MM.1S (cell line): ENCODE measurements around the gene TTC6.

Source experiments
- DNase-seq: peaks from one replicate; pipeline ENCODE4 v3.0.0-alpha.2; 2015
- H2AFZ ChIP-seq: fragments of 300-600 bp; sonication (generic); 2 replicates; pipeline ENCODE4 v1.6.0; 2016; ENCODE audit warnings: antibody characterized with exemption, low read length
- H3F3A ChIP-seq: fragments of 300-600 bp; sonication (generic); 2 replicates; pipeline ENCODE4 v1.6.1; 2016; ENCODE audit warnings: mild to moderate bottlenecking, antibody characterized with exemption, low read length, moderate library complexity, mixed read lengths; ENCODE audit not compliant: insufficient read depth
- H3K27ac ChIP-seq: fragments of 300-600 bp; sonication (generic); 2 replicates; pipeline ENCODE4 v1.5.1; 2016; ENCODE audit warnings: mild to moderate bottlenecking, low read length
- H3K27me3 ChIP-seq: fragments of 300-600 bp; sonication (generic); replicated peaks from 2 replicates; pipeline ENCODE4 v1.6.0; 2016; ENCODE audit warnings: low read length; ENCODE audit not compliant: insufficient read depth
- H3K36me3 ChIP-seq: fragments of 300-600 bp; sonication (generic); replicated peaks from 2 replicates; pipeline ENCODE4 v1.6.1; 2016; ENCODE audit warnings: mild to moderate bottlenecking, low read length, mixed read lengths; ENCODE audit not compliant: insufficient read depth
- H3K4me1 ChIP-seq: fragments of 300-600 bp; sonication (generic); 2 replicates; pipeline ENCODE4 v1.6.1; 2016; ENCODE audit warnings: low read length, mixed read lengths
- H3K4me2 ChIP-seq: fragments of 300-600 bp; sonication (generic); 2 replicates; pipeline ENCODE4 v1.6.0; 2016; ENCODE audit warnings: low read depth, low read length
- H3K4me3 ChIP-seq: fragments of 300-600 bp; sonication (generic); 2 replicates; pipeline ENCODE4 v1.5.1; 2016; ENCODE audit warnings: low read length, mixed read lengths
- H3K79me2 ChIP-seq: fragments of 300-600 bp; sonication (generic); 2 replicates; pipeline ENCODE4 v1.6.1; 2016; ENCODE audit warnings: mixed run types, low read length, mixed read lengths
- H3K9ac ChIP-seq: fragments of 300-600 bp; sonication (generic); 2 replicates; pipeline ENCODE4 v1.6.1; 2016; ENCODE audit warnings: low read length, mixed read lengths
- H3K9me2 ChIP-seq: fragments of 300-600 bp; sonication (generic); replicated peaks from 2 replicates; pipeline ENCODE4 v1.6.1; 2016; ENCODE audit warnings: mild to moderate bottlenecking, low read length, mixed read lengths; ENCODE audit not compliant: insufficient read depth
- H3K9me3 ChIP-seq: fragments of 300-600 bp; sonication (generic); replicated peaks from 2 replicates; pipeline ENCODE4 v1.6.1; 2016; ENCODE audit warnings: mild to moderate bottlenecking, low read length, mixed read lengths; ENCODE audit not compliant: insufficient read depth
- H4K20me1 ChIP-seq: fragments of 300-600 bp; sonication (generic); 2 replicates; pipeline ENCODE4 v1.6.1; 2016; ENCODE audit warnings: mild to moderate bottlenecking, low read length, moderate library complexity, mixed read lengths; ENCODE audit not compliant: insufficient read depth
- EZH2 ChIP-seq: fragments of 300-600 bp; sonication (generic); optimal IDR thresholded peaks from 2 replicates; pipeline ENCODE3; 2017; ENCODE audit warnings: low read depth, mild to moderate bottlenecking, antibody characterized with exemption, low read length, mixed read lengths
- EZH2phosphoT487 ChIP-seq: fragments of 300-600 bp; sonication (generic); IDR thresholded peaks from 2 replicates; pipeline ENCODE4 v1.6.1; 2018; ENCODE audit warnings: antibody characterized with exemption, low read length
- TF ChIP-seq, protein P1 (sequence below): fragments of 300-600 bp; sonication (generic); IDR thresholded peaks from 2 replicates; pipeline ENCODE4 v1.5.1; 2016; ENCODE audit warnings: antibody characterized with exemption, low read length, mixed read lengths

The TTC6 gene

DNA sequence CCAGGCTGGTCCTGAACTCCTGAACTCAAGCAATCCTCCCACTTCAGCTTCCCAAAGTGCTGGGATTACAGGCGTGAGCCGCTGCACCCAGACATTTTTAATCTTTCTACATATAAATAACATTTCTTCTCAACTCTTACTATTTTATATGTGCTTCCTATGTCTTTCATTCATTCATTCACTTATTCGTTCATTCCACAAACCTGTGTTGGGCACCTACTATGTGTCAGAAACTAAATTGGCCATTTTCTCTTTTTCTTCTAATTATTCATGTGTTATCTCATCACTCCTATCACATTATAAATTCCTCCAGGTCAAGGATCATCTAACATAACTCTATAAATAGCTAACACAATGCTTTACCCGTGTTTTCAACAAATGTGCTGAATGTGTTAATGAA lies 24.0 kb upstream of the TTC6 start:
- H2AFZ ChIP-seq = no peak overlapping the region
- H3K36me3 ChIP-seq = no peaks in the 10 kb centered on the region
- H3K4me1 ChIP-seq = no peaks in the 10 kb centered on the region
- H3F3A ChIP-seq = no peaks in the 10 kb centered on the region
- no peak overlapping the region for H3K4me3 ChIP-seq
- no peaks in the 10 kb centered on the region for H3K27me3 ChIP-seq
- no peaks in the 10 kb centered on the region for H4K20me1 ChIP-seq
- no peak overlapping the region for H3K9ac ChIP-seq
- DNase-seq = no peak
- no peaks in the 10 kb centered on the region for H3K9me3 ChIP-seq
- H3K4me2 ChIP-seq = no peak overlapping the region
- TF ChIP-seq EZH2phosphoT487 = no peak
- TF ChIP-seq, protein P1, sequence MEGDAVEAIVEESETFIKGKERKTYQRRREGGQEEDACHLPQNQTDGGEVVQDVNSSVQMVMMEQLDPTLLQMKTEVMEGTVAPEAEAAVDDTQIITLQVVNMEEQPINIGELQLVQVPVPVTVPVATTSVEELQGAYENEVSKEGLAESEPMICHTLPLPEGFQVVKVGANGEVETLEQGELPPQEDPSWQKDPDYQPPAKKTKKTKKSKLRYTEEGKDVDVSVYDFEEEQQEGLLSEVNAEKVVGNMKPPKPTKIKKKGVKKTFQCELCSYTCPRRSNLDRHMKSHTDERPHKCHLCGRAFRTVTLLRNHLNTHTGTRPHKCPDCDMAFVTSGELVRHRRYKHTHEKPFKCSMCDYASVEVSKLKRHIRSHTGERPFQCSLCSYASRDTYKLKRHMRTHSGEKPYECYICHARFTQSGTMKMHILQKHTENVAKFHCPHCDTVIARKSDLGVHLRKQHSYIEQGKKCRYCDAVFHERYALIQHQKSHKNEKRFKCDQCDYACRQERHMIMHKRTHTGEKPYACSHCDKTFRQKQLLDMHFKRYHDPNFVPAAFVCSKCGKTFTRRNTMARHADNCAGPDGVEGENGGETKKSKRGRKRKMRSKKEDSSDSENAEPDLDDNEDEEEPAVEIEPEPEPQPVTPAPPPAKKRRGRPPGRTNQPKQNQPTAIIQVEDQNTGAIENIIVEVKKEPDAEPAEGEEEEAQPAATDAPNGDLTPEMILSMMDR = no peak
- TF ChIP-seq EZH2 = no peak
- no peak overlapping the region for H3K27ac ChIP-seq
- H3K79me2 ChIP-seq = no peaks in the 10 kb centered on the region
- H3K9me2 ChIP-seq = no peaks in the 10 kb centered on the region

DNA sequence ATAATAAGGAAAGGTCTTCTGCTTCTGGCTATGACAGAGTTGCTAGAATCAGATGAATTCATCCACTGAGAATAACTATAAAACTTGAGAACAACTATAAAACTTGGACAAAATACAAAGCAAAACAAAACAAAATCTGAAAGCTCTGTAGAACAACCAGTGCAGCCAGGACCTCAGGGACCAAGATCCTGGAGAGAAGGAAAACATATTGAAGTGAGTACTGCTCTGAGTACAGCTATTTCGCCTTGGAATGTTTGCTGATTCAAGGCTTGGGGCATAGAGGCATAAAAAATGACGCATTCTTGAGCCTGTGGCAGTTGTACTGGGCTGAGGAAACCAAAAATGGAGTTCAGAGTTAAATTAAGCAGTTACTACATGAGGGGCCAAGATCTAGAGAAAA lies 22.1 kb upstream of the TTC6 start:
- no peak overlapping the region for H3K4me2 ChIP-seq
- no peaks in the 10 kb centered on the region for H3K36me3 ChIP-seq
- no peaks in the 10 kb centered on the region for H3K9me3 ChIP-seq
- H3K9me2 ChIP-seq = no peaks in the 10 kb centered on the region
- H3K27ac ChIP-seq = no peak overlapping the region
- no peaks in the 10 kb centered on the region for H4K20me1 ChIP-seq
- H3F3A ChIP-seq = no peaks in the 10 kb centered on the region
- H3K27me3 ChIP-seq = no peaks in the 10 kb centered on the region
- no peak overlapping the region for H3K4me3 ChIP-seq
- H3K9ac ChIP-seq = no peak overlapping the region
- TF ChIP-seq EZH2 (no peak), EZH2phosphoT487 (no peak)
- TF ChIP-seq, protein P1 = no peak
- DNase-seq = no peak
- no peak overlapping the region for H2AFZ ChIP-seq
- H3K4me1 ChIP-seq = no peaks in the 10 kb centered on the region
- H3K79me2 ChIP-seq = no peaks in the 10 kb centered on the region

DNA sequence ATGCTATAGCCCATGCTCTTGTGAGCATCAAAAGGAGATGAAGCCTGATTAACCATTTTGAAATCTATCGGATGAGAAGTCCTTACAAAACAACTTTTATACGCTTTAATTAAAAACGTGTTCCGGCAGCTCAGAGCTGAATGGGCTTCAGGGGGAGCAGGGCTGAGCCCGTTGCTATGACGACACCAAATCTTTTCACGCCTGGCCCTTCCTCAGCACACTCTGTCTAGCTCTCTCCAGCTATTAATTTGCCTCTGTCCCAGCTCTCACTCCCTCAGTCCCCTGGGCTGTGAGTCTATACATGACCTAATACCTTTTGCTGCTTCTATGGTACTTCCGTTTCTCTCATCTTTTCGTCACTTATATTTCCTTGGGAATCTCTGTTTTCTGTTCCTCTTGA lies 16.2 kb upstream of the TTC6 start:
- H3K27me3 ChIP-seq = no peaks in the 10 kb centered on the region

More for the DNA sequence above, 16.2 kb upstream of the TTC6 start:
- DNase-seq = no peak
- Histone ChIP-seq H3K4me2 (no peak overlapping the region), H3F3A (no peaks in the 10 kb centered on the region), H3K9ac (no peak overlapping the region), H4K20me1 (no peaks in the 10 kb centered on the region), H3K27ac (no peak overlapping the region), H3K4me1 (no peaks in the 10 kb centered on the region), H3K36me3 (no peaks in the 10 kb centered on the region), H3K9me2 (no peaks in the 10 kb centered on the region), H3K9me3 (no peaks in the 10 kb centered on the region), H2AFZ (no peak overlapping the region), H3K4me3 (no peak overlapping the region), H3K79me2 (no peaks in the 10 kb centered on the region)
- TF ChIP-seq, protein P1 = no peak
- TF ChIP-seq EZH2 (no peak), EZH2phosphoT487 (no peak)
